K562 (cell line): ENCODE measurements around the gene MYO1H. TPM values are rescaled to one million over a fixed set of nuclear protein-coding genes. Genes with fewer than 3 reads are reported as not detected.

Source experiments
- ATF6 ChIP-seq: sonication (generic); formaldehyde crosslinking; IDR thresholded peaks from 2 replicates; pipeline ENCODE4 v1.4.0; 2020; ENCODE audit warnings: mild to moderate bottlenecking, missing genetic modification reagents
- EHMT2 ChIP-seq: fragments of 450-650 bp; IDR thresholded peaks from 2 replicates; pipeline ENCODE4 v1.6.1; 2018; ENCODE audit warnings: antibody characterized with exemption
- ELF4 ChIP-seq: fragments of 450-650 bp; formaldehyde crosslinking; IDR thresholded peaks from 2 replicates; pipeline ENCODE4 v1.4.0; 2022; ENCODE audit warnings: missing genetic modification characterization
- ETV5 ChIP-seq: sonication (generic); formaldehyde crosslinking; IDR thresholded peaks from 2 replicates; pipeline ENCODE4 v1.4.0; 2020; ENCODE audit warnings: low read depth, mild to moderate bottlenecking, missing genetic modification reagents
- FOXK2 ChIP-seq, 2 experiments: fragments of 450-650 bp; IDR thresholded peaks in 1 of 2; conservative IDR thresholded peaks in 1 of 2; 2 replicates each; pipeline ENCODE4 v1.6.1; 2016; ENCODE audit warnings: low read depth in 2 of 2, mild to moderate bottlenecking in 1 of 2
- HMG20B ChIP-seq: fragments of 250-450 bp; sonication (Bioruptor Pico); IDR thresholded peaks from 2 replicates; pipeline ENCODE4 v1.5.0; 2021; ENCODE audit warnings: mild to moderate bottlenecking
- KLF1 ChIP-seq: fragments of 450-650 bp; IDR thresholded peaks from 2 replicates; pipeline ENCODE4 v1.6.1; 2016; ENCODE audit warnings: missing genetic modification characterization, missing compliant biosample characterization
- MEF2D ChIP-seq: conservative IDR thresholded peaks from 2 replicates; pipeline ENCODE4 v1.6.1; 2016; ENCODE audit warnings: low read depth, missing genetic modification characterization, missing compliant biosample characterization
- NCOA2 ChIP-seq, 2 experiments: fragments of 450-650 bp; IDR thresholded peaks; 2 replicates each; pipeline ENCODE4 v1.6.1; 2018; ENCODE audit warnings: mild to moderate bottlenecking in 2 of 2, moderate library complexity in 1 of 2; ENCODE audit not compliant: partially characterized antibody in 2 of 2
- NR4A1 ChIP-seq, 2 experiments: fragments of 250-450 bp in 1 of 2; fragments of 450-650 bp in 1 of 2; sonication (Bioruptor Pico) in 1 of 2; IDR thresholded peaks; 2 replicates each; pipeline versions ENCODE4 v1.4.0 to v1.6.1; 2016 to 2020; ENCODE audit warnings: mild to moderate bottlenecking in 2 of 2, missing compliant biosample characterization in 1 of 2, missing genetic modification characterization in 1 of 2, moderate library complexity in 1 of 2
- RNF219 ChIP-seq: fragments of 250-450 bp; sonication (Bioruptor Pico); IDR thresholded peaks from 2 replicates; pipeline ENCODE4 v1.5.0; 2022; ENCODE audit warnings: mild to moderate bottlenecking
- SPI1 ChIP-seq: IDR thresholded peaks from 2 replicates; pipeline ENCODE4 v1.6.1; 2011; ENCODE audit warnings: low read depth, low read length, control low read depth, borderline replicate concordance
- TAL1 ChIP-seq: fragments of 450-650 bp; IDR thresholded peaks from 2 replicates; pipeline ENCODE4 v1.6.1; 2016; ENCODE audit warnings: mild to moderate bottlenecking
- USF2 ChIP-seq: sonication (generic); formaldehyde crosslinking; IDR thresholded peaks from 2 replicates; pipeline ENCODE4 v1.5.0; 2020; ENCODE audit warnings: missing genetic modification reagents
- polyA plus RNA-seq, 8 experiments: library from polyadenylated mRNA; depleted of rRNA in 4 of 8; stranded (reverse) in 5 of 8; unstranded in 3 of 8; fragments of >200 nt; fragmentation: Nextera tagmentation in 2 of 8; fragmentation: Illumina TruSeq in 1 of 8; extraction: Ambion mirVana in 2 of 8; extraction: Trizol in 1 of 8; gene quantifications; 2 replicates each; pipeline versions ENCODE4 v1.2.1 to v1.2.3, GENCODE V29; 2011 to 2014; ENCODE audit warnings: inconsistent platforms in 1 of 8, missing spikeins in 1 of 8
- total RNA-seq, 7 experiments: library from RNA; depleted of rRNA in 6 of 7; stranded (reverse); fragments of >200 nt in 6 of 7; fragmentation: Illumina TruSeq in 2 of 7; extraction: Trizol in 2 of 7; gene quantifications; 2 replicates each; pipeline versions ENCODE4 v1.2.1 to v1.2.3, GENCODE V29; 2011 to 2021; ENCODE audit warnings: low replicate concordance in 1 of 7
- TF ChIP-seq, protein P1 (sequence below): fragments of 200-800 bp; sonication (Bioruptor generic); IDR thresholded peaks from 2 replicates; pipeline ENCODE4 v1.6.1; 2017; ENCODE audit warnings: missing genetic modification characterization, missing compliant biosample characterization
- TF ChIP-seq, protein P2 (sequence below): sonication (generic); formaldehyde crosslinking; IDR thresholded peaks from 2 replicates; pipeline ENCODE4 v1.8.0; 2022; ENCODE audit warnings: missing genetic modification reagents, mild to moderate bottlenecking, moderate library complexity, borderline replicate concordance
- TF ChIP-seq, protein P3 (sequence below), 2 experiments: fragments of 250-450 bp in 1 of 2; fragments of 450-650 bp in 1 of 2; sonication (Bioruptor Pico) in 1 of 2; IDR thresholded peaks; 2 replicates each; pipeline versions ENCODE4 v1.6.1 to v1.8.0; 2016 to 2021; ENCODE audit warnings: mild to moderate bottlenecking in 2 of 2, moderate library complexity in 2 of 2, missing compliant biosample characterization in 1 of 2, missing genetic modification characterization in 1 of 2

MYO1H gene
- total and polyA plus RNA-seq, 9 of the 15 experiments (the other 6 are each of a cell fraction or from before 2014, with no cell fraction given) = not detected

DNA sequence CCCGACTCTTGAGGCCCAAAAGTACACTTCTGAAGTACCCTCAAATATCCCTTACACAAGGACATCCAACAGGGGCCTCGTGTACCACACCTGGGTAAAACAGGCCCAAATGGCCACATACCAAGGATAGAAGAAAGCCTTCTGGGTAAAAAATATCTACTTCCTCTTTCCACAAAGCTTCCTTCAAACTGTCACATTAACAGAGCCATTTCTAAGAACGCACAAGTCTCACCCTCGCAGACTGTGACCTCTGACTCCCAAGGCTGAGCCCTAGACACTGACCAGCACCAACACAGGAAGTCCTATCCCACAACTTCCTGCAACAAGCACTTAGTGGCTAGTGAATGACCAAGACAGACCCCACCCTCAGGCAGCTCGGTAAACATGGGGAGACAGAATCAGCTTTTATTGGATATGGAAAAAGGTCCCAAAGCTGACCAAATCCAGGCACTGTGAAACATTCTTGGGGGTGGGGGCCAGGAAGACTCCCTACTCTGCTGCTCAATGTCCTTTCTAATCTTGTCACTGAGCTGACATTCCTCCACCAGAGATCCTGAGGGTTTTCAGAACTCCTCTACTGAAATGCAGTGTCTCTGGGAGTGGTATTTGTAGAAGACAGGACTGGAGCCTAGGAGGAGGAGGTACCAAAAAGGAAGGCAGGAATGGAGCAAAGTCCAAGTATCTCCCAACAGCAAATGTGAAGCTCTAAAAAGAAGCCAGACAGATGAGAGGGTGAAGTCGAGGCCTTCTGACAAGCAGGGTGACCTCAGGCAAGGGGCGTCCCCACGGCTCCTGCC is 113.5 kb downstream of the MYO1H start (continued):
- no peak for TF ChIP-seq RNF219 (CRISPR knock-in tag)
- TF ChIP-seq SPI1 = peak; percentile 76
- 0 out of 2 replicates have a peak, but pooled peaks have one; percentile 53 for TF ChIP-seq ELF4 (CRISPR knock-in tag)
- peak; percentile 69; the same call in 1 of the 2 replicates for TF ChIP-seq EHMT2
- no peak for TF ChIP-seq NCOA2 (IDR thresholded peaks at IDR 0.05; ENCODE audit: partially characterized antibody in 2 of 2)
- TF ChIP-seq, protein P1, sequence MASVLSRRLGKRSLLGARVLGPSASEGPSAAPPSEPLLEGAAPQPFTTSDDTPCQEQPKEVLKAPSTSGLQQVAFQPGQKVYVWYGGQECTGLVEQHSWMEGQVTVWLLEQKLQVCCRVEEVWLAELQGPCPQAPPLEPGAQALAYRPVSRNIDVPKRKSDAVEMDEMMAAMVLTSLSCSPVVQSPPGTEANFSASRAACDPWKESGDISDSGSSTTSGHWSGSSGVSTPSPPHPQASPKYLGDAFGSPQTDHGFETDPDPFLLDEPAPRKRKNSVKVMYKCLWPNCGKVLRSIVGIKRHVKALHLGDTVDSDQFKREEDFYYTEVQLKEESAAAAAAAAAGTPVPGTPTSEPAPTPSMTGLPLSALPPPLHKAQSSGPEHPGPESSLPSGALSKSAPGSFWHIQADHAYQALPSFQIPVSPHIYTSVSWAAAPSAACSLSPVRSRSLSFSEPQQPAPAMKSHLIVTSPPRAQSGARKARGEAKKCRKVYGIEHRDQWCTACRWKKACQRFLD (CRISPR knock-in tag) = peak; percentile 93
- no peak for TF ChIP-seq NR4A1 (CRISPR knock-in tag; IDR thresholded peaks at IDR 0.05)
- 0 out of 2 replicates have a peak, but pooled peaks have one; percentile 32 for TF ChIP-seq NR4A1 (tag; IDR thresholded peaks at IDR 0.05)
- TF ChIP-seq, protein P2, sequence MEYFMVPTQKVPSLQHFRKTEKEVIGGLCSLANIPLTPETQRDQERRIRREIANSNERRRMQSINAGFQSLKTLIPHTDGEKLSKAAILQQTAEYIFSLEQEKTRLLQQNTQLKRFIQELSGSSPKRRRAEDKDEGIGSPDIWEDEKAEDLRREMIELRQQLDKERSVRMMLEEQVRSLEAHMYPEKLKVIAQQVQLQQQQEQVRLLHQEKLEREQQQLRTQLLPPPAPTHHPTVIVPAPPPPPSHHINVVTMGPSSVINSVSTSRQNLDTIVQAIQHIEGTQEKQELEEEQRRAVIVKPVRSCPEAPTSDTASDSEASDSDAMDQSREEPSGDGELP = no peak
- TF ChIP-seq ETV5 (CRISPR knock-in tag) = peak; percentile 94
- peak; percentile 81; the same call in 1 of the 2 replicates for TF ChIP-seq ATF6 (CRISPR knock-in tag)
- 0 out of 2 replicates have a peak, but pooled peaks have one; percentile 20 for TF ChIP-seq KLF1 (tag)
- TF ChIP-seq FOXK2 (conservative IDR thresholded peaks at IDR 0.05 in 1 of 2, IDR thresholded peaks at IDR 0.05 in 1 of 2; ENCODE audit: low read depth in 2 of 2) = peak; percentile 97 to 98
- TF ChIP-seq HMG20B (CRISPR knock-in tag) = no peak
- TF ChIP-seq TAL1 = peak; percentile 27; the same call in 1 of the 2 replicates
- TF ChIP-seq, protein P3, sequence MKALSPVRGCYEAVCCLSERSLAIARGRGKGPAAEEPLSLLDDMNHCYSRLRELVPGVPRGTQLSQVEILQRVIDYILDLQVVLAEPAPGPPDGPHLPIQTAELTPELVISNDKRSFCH (CRISPR knock-in tag; IDR thresholded peaks at IDR 0.05) = no peak
- TF ChIP-seq, protein P3 (tag; IDR thresholded peaks at IDR 0.05) = peak; percentile 85
- no peak for TF ChIP-seq USF2 (CRISPR knock-in tag)
- 0 out of 2 replicates have a peak, but pooled peaks have one; percentile 52 for TF ChIP-seq MEF2D (tag)
- TF ChIP-seq, all 486 proteins: peak for 106
